Measurements from ENCODE around the gene PMPCB. TPM values are rescaled to one million over a fixed set of nuclear protein-coding genes. Genes with fewer than 3 reads are reported as not detected.

PMPCB gene, protein sequence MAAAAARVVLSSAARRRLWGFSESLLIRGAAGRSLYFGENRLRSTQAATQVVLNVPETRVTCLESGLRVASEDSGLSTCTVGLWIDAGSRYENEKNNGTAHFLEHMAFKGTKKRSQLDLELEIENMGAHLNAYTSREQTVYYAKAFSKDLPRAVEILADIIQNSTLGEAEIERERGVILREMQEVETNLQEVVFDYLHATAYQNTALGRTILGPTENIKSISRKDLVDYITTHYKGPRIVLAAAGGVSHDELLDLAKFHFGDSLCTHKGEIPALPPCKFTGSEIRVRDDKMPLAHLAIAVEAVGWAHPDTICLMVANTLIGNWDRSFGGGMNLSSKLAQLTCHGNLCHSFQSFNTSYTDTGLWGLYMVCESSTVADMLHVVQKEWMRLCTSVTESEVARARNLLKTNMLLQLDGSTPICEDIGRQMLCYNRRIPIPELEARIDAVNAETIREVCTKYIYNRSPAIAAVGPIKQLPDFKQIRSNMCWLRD
- 54.0 and 68.6 TPM in 2 replicates for total RNA-seq

DNA sequence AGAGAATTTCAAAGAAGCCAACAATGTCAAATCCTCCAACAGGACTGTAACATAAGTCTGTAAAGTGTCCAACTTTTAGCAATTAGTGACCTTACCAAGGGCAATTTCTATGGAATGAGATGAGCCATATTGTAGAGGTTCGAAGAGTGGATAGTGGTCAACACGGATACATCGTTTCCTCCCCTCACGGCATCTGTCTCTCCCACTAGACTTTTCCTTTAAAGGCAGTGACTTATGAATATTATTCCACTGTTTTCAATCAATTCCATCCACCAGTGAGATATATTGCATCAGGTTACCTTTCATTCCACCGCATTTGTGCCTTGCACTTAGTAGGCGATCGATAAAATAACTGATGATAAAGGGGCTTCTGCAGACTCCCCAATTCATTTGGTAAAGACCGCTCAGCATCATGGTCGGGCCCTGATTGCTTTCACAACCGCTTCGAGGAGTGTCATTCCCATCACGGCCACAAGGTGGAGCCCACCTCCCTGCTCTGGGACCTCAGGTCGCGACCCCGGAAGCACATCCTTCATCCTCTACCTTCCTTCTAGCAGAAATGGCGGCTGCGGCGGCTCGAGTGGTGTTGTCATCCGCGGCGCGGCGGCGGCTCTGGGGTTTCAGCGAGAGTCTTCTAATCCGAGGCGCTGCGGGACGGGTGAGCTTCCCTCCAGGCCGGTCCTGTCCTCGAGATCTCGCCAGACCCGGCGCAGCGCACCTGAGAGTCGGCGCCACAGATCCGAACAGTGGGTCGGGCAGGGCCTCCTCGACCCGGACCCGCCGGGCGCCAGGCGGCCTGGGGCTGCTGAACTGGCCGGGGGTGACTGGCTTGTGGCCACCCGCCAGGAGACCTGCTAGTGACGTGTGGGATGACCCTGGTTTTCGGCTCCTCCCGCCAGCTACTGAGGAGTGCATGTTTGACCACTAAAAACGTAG, at the start of gene PMPCB:
PMPCB (plus strand) TSS at position 535 of the 936 bp plus-strand sequence; CDS start at position 560, 25 bp downstream.

DNA sequence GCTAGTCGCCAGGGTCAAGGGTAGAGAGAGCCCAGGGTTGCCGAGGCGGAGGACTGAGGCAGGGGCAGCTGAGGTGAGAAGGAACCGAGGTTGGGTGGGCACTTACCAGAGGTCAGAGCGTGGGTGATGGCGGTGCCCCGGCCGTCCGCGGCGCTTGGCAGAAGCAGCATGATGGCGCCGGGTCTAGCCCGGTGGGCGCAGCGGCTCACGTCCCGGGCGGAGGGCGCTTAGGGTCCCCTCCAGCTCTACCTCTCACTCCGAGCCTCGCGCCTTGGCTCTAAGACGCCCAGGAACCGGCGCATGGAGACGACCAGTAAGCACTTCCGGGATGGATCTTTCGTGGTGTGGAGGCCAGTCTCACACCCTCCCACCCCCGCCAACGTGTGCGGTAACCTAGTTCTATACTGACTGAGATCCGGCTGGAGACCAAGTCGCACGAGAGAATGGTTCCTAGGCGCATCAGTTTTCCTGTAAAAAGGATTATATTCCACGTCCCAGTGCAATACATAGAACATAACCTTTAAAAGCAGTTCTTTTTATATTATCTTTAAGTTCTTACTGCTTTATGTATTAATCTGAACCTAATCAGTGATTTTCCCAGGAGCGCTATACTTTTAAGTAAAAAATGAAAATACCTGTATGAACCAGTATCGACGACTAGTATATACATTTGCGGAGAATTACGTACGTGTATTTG, 47.4 kb downstream of the PMPCB start, which contains the start of gene DNAJC2:
DNAJC2 (minus strand) TSS at position 315 of the 697 bp plus-strand sequence; CDS start at position 170, 145 bp downstream.

DNA sequence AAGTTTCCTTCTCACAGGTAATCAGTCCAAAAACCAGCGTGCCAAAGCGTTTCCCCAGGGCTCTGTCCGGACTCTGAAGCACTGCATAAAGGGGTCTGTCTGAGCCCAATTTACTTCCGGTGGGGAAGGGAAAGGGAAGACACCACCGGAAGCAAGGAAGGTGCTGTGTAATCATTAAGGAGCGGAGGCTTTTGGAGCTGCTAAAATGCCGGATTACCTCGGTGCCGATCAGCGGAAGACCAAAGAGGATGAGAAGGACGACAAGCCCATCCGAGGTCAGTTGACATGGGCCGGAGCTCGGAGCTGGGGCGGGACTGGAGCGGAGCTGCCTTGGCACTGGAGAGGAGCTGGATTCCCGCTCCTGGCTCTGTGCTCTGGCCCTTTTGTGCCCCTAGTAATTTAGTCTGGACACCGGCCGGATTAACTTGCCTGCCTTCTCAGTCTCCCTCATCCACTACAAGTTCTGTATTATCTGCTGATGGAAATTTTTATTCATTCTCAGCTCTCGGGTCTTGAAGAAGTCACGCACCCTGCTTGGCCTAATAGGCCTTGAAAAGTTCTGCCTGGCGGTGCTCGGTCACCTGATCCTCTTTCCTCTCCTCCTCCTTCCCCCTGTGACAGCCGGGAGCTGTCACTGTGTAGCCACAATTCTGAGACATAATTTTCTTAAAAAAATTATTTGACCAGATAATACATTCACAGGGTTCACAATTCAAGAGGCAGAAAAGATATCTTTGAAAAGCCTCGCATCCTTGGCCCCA, 50.5 kb downstream of the PMPCB start, which contains the start of gene PSMC2:
PSMC2 (plus strand) TSS at position 137 of the 761 bp plus-strand sequence; CDS start at position 206, 69 bp downstream.

Other genes starting within 250 kb of the PMPCB start
- 2.1 and 2.3 TPM in 2 replicates for gene FBXL13, start 222.6 kb upstream of the PMPCB start, total RNA-seq
- 41.9 and 44.2 TPM in 2 replicates for gene ARMC10, start 222.3 kb upstream of the PMPCB start, total RNA-seq
- gene NAPEPLD, start 148.3 kb upstream of the PMPCB start, total RNA-seq: 8.9 and 11.0 TPM in 2 replicates
- 20.5 and 21.2 TPM in 2 replicates for gene DNAJC2, start 47.3 kb downstream of the PMPCB start, total RNA-seq
- 256 and 287 TPM in 2 replicates for gene PSMC2, start 50.2 kb downstream of the PMPCB start, total RNA-seq
- gene SLC26A5, start 148.8 kb downstream of the PMPCB start, total RNA-seq: not detected in 2 replicates

Data from smooth muscle cell of the umbilical artery (primary cell).